GM21737 (cell line): ENCODE data around the gene CAND2.

Source experiments
- ATAC-seq: cut with Tn5 transposase; IDR thresholded peaks from one replicate; pipeline ENCODE4 v1.9.1; 2021; ENCODE audit warnings: mild to moderate bottlenecking, moderate library complexity; ENCODE audit not compliant: unreplicated experiment

The CAND2 gene

GRCh38 chr3:12882336-12883310 lies 86.1 kb downstream of the CAND2 start:
- no peak for ATAC-seq

GRCh38 chr3:12884186-12884680 lies 87.8 kb downstream of the CAND2 start:
- ATAC-seq: no peak
